ENCODE measurements around the gene MEPE. TPM values are rescaled to one million over a fixed set of nuclear protein-coding genes. Genes with fewer than 3 reads are reported as not detected.

The MEPE gene
- total and polyA plus RNA-seq, 2 donors (not counting 1 experiment from before 2014, with no cell fraction given): not detected

GRCh38 chr4:87864321-87864720 is 31.6 kb downstream of the MEPE start:
- intact Hi-C loops (cut with micrococcal nuclease): no loop called here
- CTCF ChIA-PET: no interaction called here

GRCh38 chr4:87865288-87865687 is 32.5 kb downstream of the MEPE start:
- no peak overlapping the region for H3K4me2 ChIP-seq (replicated peaks; ENCODE audit: low read depth, low read length, poor library complexity, severe bottlenecking)
- H3K4me1 ChIP-seq (ENCODE audit: control insufficient read depth in 2 of 2, insufficient read depth in 2 of 2, low read length in 2 of 2): no peaks in the 10 kb centered on the region
- no peaks in the 10 kb centered on the region for H4K20me1 ChIP-seq (ENCODE audit: control insufficient read depth, insufficient read depth, low read length, poor library complexity, severe bottlenecking)
- no peak overlapping the region for H3K9ac ChIP-seq (ENCODE audit: low read length)
- H3K4me1 Mint-ChIP-seq: no peaks in the 10 kb centered on the region
- H3K4me3 ChIP-seq (ENCODE audit: control extremely low read depth in 1 of 5, extremely low read depth in 1 of 5, insufficient read depth in 1 of 5, low read depth in 2 of 5, low read length in 4 of 5): no peak overlapping the region
- no peaks in the 10 kb centered on the region for H3K79me2 ChIP-seq (ENCODE audit: control insufficient read depth, insufficient read depth, low read length)
- peaks cover 9% of the 10 kb centered on the region for H3K27me3 Mint-ChIP-seq
- ChIA-PET CTCF (no interaction called here), POLR2A (no interaction called here)
- no peak overlapping the region for H3K4me3 Mint-ChIP-seq
- no peaks in the 10 kb centered on the region for H3K9me3 ChIP-seq (ENCODE audit: control extremely low read depth in 1 of 3, control insufficient read depth in 2 of 3, insufficient read depth in 1 of 3, low read length in 2 of 3)
- intact Hi-C loops (cut with micrococcal nuclease): no loop called here
- no peaks in the 10 kb centered on the region for H3K36me3 ChIP-seq (replicated peaks in 1 of 2; ENCODE audit: control extremely low read depth in 1 of 2, control insufficient read depth in 1 of 2, extremely low read depth in 1 of 2, insufficient read depth in 2 of 2, low read length in 1 of 2)
- ATAC-seq (ENCODE audit: low read depth) (no peak), DNase-seq (no peak)
- TF ChIP-seq CTCF (IDR thresholded peaks at IDR 0.05) (no peak), EZH2 (IDR thresholded peaks at IDR 0.05; ENCODE audit: borderline replicate concordance, insufficient read depth, low read depth, low read length, poor library complexity, severe bottlenecking) (no peak)
- no CpG with 5 or more reads among the region's 3 CpGs for WGBS (ENCODE audit: insufficient coverage)
- no peak overlapping the region for H2AFZ ChIP-seq (ENCODE audit: insufficient read depth, low read depth, low read length, poor library complexity, severe bottlenecking)
- H3K27ac Mint-ChIP-seq: no peak overlapping the region
- H3K27me3 ChIP-seq (replicated peaks in 1 of 4; ENCODE audit: control extremely low read depth in 1 of 4, control insufficient read depth in 3 of 4, insufficient read depth in 4 of 4, low read length in 3 of 4): peaks cover 0 to 4% (median 0%) of the 10 kb centered on the region in 4 experiments
- H3K9me3 Mint-ChIP-seq (ENCODE audit: insufficient read depth): no peaks in the 10 kb centered on the region
- H3K27ac ChIP-seq (ENCODE audit: low read length in 2 of 2): no peak overlapping the region

More at GRCh38 chr4:87864321-87864720, 31.6 kb downstream of the MEPE start:
- Mint-ChIP-seq H3K4me3 (no peak overlapping the region), H3K27me3 (peaks cover 4% of the 10 kb centered on the region), H3K9me3 (ENCODE audit: insufficient read depth) (no peaks in the 10 kb centered on the region), H3K27ac (no peak overlapping the region), H3K4me1 (no peaks in the 10 kb centered on the region)
- Histone ChIP-seq H3K4me1 (ENCODE audit: control insufficient read depth in 2 of 2, insufficient read depth in 2 of 2, low read length in 2 of 2) (no peaks in the 10 kb centered on the region), H4K20me1 (ENCODE audit: control insufficient read depth, insufficient read depth, low read length, poor library complexity, severe bottlenecking) (no peaks in the 10 kb centered on the region), H3K4me2 (replicated peaks; ENCODE audit: low read depth, low read length, poor library complexity, severe bottlenecking) (no peak overlapping the region), H3K79me2 (ENCODE audit: control insufficient read depth, insufficient read depth, low read length) (no peaks in the 10 kb centered on the region), H3K9ac (ENCODE audit: low read length) (no peak overlapping the region), H3K27me3 (replicated peaks in 1 of 4; ENCODE audit: control extremely low read depth in 1 of 4, control insufficient read depth in 3 of 4, insufficient read depth in 4 of 4, low read length in 3 of 4) (peaks cover 0 to 4% (median 0%) of the 10 kb centered on the region in 4 experiments), H3K36me3 (replicated peaks in 1 of 2; ENCODE audit: control extremely low read depth in 1 of 2, control insufficient read depth in 1 of 2, extremely low read depth in 1 of 2, insufficient read depth in 2 of 2, low read length in 1 of 2) (no peaks in the 10 kb centered on the region), H3K4me3 (ENCODE audit: control extremely low read depth in 1 of 5, extremely low read depth in 1 of 5, insufficient read depth in 1 of 5, low read depth in 2 of 5, low read length in 4 of 5) (no peak overlapping the region), H3K9me3 (ENCODE audit: control extremely low read depth in 1 of 3, control insufficient read depth in 2 of 3, insufficient read depth in 1 of 3, low read length in 2 of 3) (no peaks in the 10 kb centered on the region), H3K27ac (ENCODE audit: low read length in 2 of 2) (no peak overlapping the region), H2AFZ (ENCODE audit: insufficient read depth, low read depth, low read length, poor library complexity, severe bottlenecking) (no peak overlapping the region)
- ATAC-seq (ENCODE audit: low read depth) (no peak), DNase-seq (no peak)
- POLR2A ChIA-PET: no interaction called here
- WGBS (ENCODE audit: insufficient coverage): no CpG with 5 or more reads among the region's 2 CpGs
- TF ChIP-seq CTCF (IDR thresholded peaks at IDR 0.05) (no peak), EZH2 (IDR thresholded peaks at IDR 0.05; ENCODE audit: borderline replicate concordance, insufficient read depth, low read depth, low read length, poor library complexity, severe bottlenecking) (no peak)
